Fibroblast of the conjunctiva (primary cell): ENCODE measurements around the gene UBR7.
"Not testable (repeated sequence)": the region's sequence is repeated elsewhere in the genome, so short reads cannot be mapped to it uniquely, and the experiment has no call there.

Experiments
- DNase-seq: peaks from one replicate; pipeline ENCODE4 v3.0.0-alpha.2; 2010; ENCODE audit warnings: low read depth

The UBR7 gene, protein sequence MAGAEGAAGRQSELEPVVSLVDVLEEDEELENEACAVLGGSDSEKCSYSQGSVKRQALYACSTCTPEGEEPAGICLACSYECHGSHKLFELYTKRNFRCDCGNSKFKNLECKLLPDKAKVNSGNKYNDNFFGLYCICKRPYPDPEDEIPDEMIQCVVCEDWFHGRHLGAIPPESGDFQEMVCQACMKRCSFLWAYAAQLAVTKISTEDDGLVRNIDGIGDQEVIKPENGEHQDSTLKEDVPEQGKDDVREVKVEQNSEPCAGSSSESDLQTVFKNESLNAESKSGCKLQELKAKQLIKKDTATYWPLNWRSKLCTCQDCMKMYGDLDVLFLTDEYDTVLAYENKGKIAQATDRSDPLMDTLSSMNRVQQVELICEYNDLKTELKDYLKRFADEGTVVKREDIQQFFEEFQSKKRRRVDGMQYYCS

GRCh38 chr14:93206793-93207467 lies at the start of gene UBR7, which contains the start of gene GON7:
UBR7 (plus strand) TSS chr14:93207256; CDS start chr14:93207292, 36 bp downstream.
GON7 (minus strand) TSS chr14:93207065; CDS start chr14:93207037, 28 bp downstream.
- peak; percentile 93 for DNase-seq

GRCh38 chr14:93158349-93158748 lies 48.7 kb upstream of the UBR7 start:
- not testable (repeated sequence) for DNase-seq

- DNase-seq = not testable (repeated sequence)
Observed at GRCh38 chr14:93159625-93160352, 47.3 kb upstream of the UBR7 start.

GRCh38 chr14:93160353-93160801 lies 46.7 kb upstream of the UBR7 start:
- DNase-seq = no peak

DNA sequence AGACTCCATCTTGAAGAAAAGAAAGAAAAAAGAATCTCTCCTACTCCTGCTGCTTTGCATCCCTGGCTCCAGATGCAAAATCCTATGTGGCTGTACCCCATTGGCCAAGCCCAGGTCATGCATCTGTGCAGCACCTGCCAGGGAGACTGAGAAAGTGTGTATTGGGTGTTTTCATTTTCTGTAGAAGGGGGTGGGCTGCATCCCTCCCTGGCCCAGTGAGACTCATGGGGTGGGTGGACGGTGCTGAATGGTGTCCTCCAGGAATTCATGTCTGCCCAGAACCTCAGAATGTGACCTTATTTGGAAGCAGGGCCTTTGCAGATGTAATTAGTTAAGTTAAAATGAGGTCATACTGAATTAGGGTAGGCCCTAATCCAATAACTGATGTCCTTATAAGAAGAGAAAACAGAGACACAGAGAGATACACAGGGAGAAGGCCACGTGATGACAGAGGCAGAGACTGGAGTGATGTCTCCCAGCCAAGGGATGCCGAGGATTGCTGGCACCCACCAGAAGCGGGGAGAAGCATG lies 45.6 kb upstream of the UBR7 start:
- no peak for DNase-seq

GRCh38 chr14:93163564-93163963 lies 43.5 kb upstream of the UBR7 start:
- no peak for DNase-seq

DNA sequence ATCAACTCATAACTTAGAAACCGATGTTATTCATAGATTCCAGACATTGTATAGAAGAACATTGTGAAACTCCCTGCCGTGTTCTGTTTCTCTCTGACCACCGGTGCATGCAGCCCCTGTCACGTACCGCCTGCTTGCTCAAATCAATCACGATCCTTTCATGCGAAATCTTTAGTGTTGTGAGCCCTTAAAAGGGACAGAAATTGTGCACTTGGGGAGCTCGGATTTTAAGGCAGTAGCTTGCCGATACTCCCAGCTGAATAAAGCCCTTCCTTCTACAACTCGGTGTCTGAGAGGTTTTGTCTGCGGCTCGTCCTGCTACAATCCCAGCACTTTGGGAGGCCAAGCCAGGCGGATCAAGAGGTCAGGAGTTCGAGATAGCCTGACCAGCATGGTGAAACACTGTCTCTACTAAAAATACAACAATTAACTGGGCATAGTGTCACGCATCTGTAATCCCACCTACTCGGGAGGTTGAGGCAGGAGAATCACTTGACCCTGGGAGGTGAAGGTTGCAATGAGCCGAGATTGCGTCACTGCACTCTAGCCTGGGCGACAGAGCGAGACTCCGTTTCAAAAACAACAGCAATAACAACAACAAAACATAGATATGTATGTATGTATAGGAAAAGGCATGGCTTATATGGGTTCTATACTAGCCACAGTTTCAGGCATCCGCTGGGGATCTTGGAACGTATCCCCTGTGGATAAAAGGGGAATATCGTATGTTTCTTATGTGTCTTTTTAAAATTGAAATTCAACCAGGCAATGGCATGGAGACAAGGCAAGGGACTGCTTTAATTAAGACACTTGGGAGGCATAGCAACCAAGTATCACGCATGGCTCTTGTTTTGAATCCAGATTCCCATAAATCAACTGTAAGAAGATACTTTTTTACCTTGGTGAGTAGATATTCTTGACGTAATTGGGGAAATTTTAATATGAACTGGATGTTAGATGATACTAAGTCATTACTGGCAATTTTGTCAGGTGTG lies 41.5 kb upstream of the UBR7 start:
- DNase-seq = not testable (repeated sequence)

DNA sequence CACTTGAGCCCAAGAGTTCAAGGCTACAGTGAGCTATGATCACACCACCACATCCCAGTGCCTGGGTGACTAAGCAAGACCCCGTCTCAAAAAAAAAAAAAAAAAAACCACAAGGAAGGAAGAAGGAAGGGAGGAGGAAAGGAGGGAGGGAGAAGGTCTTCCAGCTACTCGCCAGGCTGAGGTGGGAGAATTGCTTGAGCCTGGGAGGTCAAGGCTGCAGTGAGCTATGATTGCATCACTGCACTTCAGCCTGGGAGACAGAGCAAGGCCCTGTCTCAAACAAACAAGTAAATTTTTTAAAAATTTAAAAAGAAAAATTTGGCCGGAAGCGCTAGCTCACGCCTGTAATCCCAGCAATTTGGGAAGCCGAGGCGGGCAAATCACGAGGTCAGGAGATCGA lies 38.4 kb upstream of the UBR7 start:
- not testable (repeated sequence) for DNase-seq

- DNase-seq = not testable (repeated sequence)
Observed at GRCh38 chr14:93169619-93170018, 37.4 kb upstream of the UBR7 start.

- DNase-seq = not testable (repeated sequence)
Observed at GRCh38 chr14:93170141-93170540, 36.9 kb upstream of the UBR7 start.

DNA sequence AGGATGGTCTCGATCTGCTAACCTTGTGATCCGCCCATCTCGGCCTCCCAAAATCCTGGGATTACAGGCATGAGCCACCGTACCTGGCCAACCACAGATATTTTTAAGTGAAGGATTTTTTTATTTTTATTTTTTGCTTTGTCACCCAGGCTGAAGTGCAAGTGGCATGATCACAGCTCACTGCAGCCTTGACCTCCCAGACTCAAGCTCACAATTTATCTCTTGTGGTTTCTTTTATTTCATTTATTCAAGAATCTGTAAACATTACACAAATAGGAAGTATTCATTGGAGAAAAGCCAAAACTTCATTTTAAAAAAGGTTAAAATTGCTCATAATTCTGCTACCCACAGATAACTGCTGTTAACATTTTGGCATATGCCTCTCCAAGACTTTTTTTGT lies 35.7 kb upstream of the UBR7 start:
- DNase-seq = no peak

DNA sequence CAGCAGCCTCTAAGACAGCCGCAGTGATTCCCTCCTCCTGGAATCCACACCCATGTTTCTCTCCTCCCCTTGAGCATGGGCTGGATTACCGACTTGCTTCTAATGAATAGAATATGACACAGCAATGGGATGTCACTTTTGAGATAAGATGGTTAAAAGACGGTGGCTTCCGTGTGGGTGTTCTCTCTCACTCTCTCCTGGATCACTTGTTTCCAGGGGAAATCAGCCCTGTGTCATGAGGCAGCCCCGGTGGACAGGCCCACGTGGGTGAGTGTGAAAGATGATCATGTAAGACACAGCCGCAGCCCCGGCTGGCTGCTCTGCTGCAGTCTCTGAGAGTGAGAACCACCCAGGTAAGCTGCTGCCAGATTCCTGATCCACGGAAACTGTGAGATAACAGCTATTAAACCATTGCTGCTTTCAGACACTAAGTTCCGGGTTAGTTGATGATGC lies 33.1 kb upstream of the UBR7 start:
- DNase-seq = no peak

DNA sequence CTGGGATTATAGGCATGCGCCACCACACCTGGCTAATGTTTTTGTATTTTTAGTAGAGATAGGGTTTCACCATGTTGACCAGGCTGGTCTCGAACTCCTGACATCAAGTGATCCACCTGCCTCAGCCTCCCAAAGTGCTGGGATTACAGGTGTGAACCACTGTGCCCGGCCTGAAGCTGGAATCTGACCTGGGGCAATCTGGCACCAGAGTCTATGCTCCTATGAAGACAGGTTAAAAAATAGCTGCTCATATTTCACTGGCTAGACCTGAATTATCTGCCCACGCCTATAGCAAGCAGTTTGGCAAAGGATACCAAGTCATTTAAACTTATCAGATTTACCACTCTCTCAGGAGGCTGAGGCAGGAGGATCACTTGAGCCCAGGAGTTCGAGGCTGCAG lies 32.3 kb upstream of the UBR7 start:
- DNase-seq = not testable (repeated sequence)

DNA sequence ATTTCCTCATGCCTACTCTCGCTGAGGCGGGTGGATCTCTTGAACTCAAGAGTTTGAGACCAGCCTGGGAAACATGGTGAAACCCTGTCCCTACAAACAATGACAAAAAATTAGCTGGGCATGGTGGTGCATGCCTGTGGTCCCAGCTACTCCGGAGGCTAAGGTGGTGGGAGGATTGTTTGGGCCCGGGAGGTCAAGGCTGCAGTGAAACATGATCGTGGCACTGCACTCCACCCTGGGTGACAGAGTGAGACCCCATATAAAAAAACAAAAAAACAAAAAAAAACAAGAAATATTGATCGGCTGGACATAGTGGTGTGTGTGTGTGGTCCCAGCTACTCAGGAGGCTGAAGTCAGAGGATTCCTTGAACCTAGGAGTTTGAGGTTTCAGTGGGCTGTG lies 31.6 kb upstream of the UBR7 start:
- no peak for DNase-seq

DNA sequence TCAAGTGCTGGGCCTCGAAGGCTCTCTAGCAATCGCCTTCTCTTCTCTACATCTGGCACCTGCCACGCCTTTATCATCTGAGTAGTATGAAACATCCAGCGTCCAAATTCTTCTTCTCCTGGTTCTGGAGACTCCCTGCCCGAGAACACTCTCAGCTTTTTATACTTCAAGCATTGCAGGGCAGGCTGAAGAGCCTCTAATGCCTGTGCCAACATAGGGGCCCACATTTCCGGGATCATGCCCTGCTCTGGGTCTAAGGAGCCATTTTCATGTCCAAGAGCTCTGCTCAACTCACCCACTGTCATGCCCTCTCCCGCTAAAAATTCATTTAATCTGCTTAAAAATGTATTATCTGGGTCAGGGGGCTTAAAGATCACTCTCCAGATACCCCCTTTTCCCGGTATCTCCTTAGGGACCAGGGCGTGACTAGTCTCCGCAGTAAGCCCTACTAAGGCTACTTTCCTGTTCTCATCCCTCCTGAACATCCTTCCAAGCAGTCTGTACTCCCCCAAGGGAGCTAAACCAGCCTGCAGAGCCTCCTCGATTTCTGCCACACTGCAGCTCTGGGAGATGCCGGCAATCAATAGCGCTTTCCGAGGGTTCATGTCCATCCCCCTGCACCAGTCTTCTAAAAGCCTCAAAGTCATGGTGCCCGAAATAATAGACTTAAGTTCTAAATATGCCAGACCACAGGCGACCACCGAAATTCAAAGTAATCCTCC lies 23.3 kb upstream of the UBR7 start:
- no peak for DNase-seq

- peak; percentile 45 for DNase-seq
Observed at GRCh38 chr14:93184391-93185348, 22.4 kb upstream of the UBR7 start, which contains the start of the genes LYSET and MOAP1. LYSET (plus strand) TSS chr14:93185317; CDS start chr14:93185406, 89 bp downstream. MOAP1 (minus strand) TSS chr14:93184897; CDS start chr14:93184242, 655 bp downstream.

GRCh38 chr14:93185349-93185720 lies 21.7 kb upstream of the UBR7 start:
- DNase-seq = no peak

- no peak for DNase-seq
Observed at GRCh38 chr14:93186466-93186865, 20.6 kb upstream of the UBR7 start.

DNA sequence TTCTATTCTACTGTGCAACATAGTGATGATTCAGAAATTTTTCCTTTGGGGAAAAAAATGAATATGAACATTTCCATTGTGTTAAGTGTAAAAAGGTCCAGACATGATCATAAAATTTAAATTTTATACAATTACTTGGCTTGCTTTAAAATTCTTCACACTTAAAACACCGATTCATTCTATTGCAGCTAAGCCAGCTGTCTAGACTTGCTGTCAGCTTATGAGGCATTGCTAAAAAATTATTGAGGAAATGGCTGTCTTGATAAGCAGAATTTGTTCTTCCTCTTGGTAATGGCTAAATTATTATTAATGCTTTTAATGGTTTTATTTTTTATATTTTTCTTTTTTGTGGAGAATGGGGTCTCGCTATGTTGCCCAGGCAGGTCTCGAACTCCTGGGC lies 20.1 kb upstream of the UBR7 start:
- no peak for DNase-seq
